ENCODE results near the gene CXCR6. TPM values are rescaled to one million over a fixed set of nuclear protein-coding genes. Genes with fewer than 3 reads are reported as not detected.

CXCR6 gene
- total RNA-seq, 1 experiment from 2014 or later = not detected

- Mint-ChIP-seq H3K27ac (ENCODE audit: unreplicated experiment) (no peak overlapping the region), H3K27me3 (ENCODE audit: unreplicated experiment) (no peaks in the 10 kb centered on the region), H3K36me3 (ENCODE audit: insufficient read depth, unreplicated experiment) (no peaks in the 10 kb centered on the region), H3K4me3 (ENCODE audit: low read depth, unreplicated experiment) (no peak overlapping the region), H3K9me3 (ENCODE audit: low read depth, unreplicated experiment) (no peaks in the 10 kb centered on the region), H3K4me1 (ENCODE audit: low read depth, unreplicated experiment) (no peaks in the 10 kb centered on the region)
- intact Hi-C loops (cut with micrococcal nuclease; ENCODE audit: unreplicated experiment) = no loop called here
- no TSS peak for BruUV-seq (replicated peaks)
- CTCF ChIA-PET = no interaction called here
- no peak for TF ChIP-seq CTCF (IDR thresholded peaks at IDR 0.05; ENCODE audit: unreplicated experiment)
- DNase-seq = no peak
Measured at GRCh38 chr3:45912435-45912834, 30.8 kb upstream of the CXCR6 start.

- intact Hi-C loops (cut with micrococcal nuclease; ENCODE audit: unreplicated experiment) = no loop called here
- CTCF ChIA-PET = no interaction called here
Measured at GRCh38 chr3:45914362-45915058, 28.8 kb upstream of the CXCR6 start.

GRCh38 chr3:45915059-45915439 lies 28.2 kb upstream of the CXCR6 start:
- no peaks in the 10 kb centered on the region for H3K36me3 Mint-ChIP-seq (ENCODE audit: insufficient read depth, unreplicated experiment)
- H3K9me3 Mint-ChIP-seq (ENCODE audit: low read depth, unreplicated experiment) = no peaks in the 10 kb centered on the region
- CTCF ChIA-PET = no interaction called here
- H3K4me1 Mint-ChIP-seq (ENCODE audit: low read depth, unreplicated experiment) = no peaks in the 10 kb centered on the region
- no peak overlapping the region for H3K27ac Mint-ChIP-seq (ENCODE audit: unreplicated experiment)
- intact Hi-C loops (cut with micrococcal nuclease; ENCODE audit: unreplicated experiment) = no loop called here
- no peaks in the 10 kb centered on the region for H3K27me3 Mint-ChIP-seq (ENCODE audit: unreplicated experiment)
- TF ChIP-seq CTCF (IDR thresholded peaks at IDR 0.05; ENCODE audit: unreplicated experiment) = no peak
- no TSS peak for BruUV-seq (replicated peaks)
- DNase-seq = no peak
- no peak overlapping the region for H3K4me3 Mint-ChIP-seq (ENCODE audit: low read depth, unreplicated experiment)

More at GRCh38 chr3:45914362-45915058, 28.8 kb upstream of the CXCR6 start:
- Mint-ChIP-seq H3K4me1 (ENCODE audit: low read depth, unreplicated experiment) (no peaks in the 10 kb centered on the region), H3K4me3 (ENCODE audit: low read depth, unreplicated experiment) (no peak overlapping the region), H3K36me3 (ENCODE audit: insufficient read depth, unreplicated experiment) (no peaks in the 10 kb centered on the region), H3K27me3 (ENCODE audit: unreplicated experiment) (no peaks in the 10 kb centered on the region), H3K9me3 (ENCODE audit: low read depth, unreplicated experiment) (no peaks in the 10 kb centered on the region), H3K27ac (ENCODE audit: unreplicated experiment) (no peak overlapping the region)
- no peak for DNase-seq
- BruUV-seq (replicated peaks) = no TSS peak
- no peak for TF ChIP-seq CTCF (IDR thresholded peaks at IDR 0.05; ENCODE audit: unreplicated experiment)

- no peak overlapping the region for H3K27ac Mint-ChIP-seq (ENCODE audit: unreplicated experiment)
- peak overlapping the region; percentile 36 for H3K4me3 Mint-ChIP-seq (ENCODE audit: low read depth, unreplicated experiment)
- CTCF ChIA-PET = no interaction called here
- BruUV-seq (replicated peaks) = no TSS peak
- no peaks in the 10 kb centered on the region for H3K36me3 Mint-ChIP-seq (ENCODE audit: insufficient read depth, unreplicated experiment)
- DNase-seq = peak; percentile 35
- no peaks in the 10 kb centered on the region for H3K27me3 Mint-ChIP-seq (ENCODE audit: unreplicated experiment)
- H3K4me1 Mint-ChIP-seq (ENCODE audit: low read depth, unreplicated experiment) = no peaks in the 10 kb centered on the region
- no peak for TF ChIP-seq CTCF (IDR thresholded peaks at IDR 0.05; ENCODE audit: unreplicated experiment)
- H3K9me3 Mint-ChIP-seq (ENCODE audit: low read depth, unreplicated experiment) = no peaks in the 10 kb centered on the region
- intact Hi-C loops (cut with micrococcal nuclease; ENCODE audit: unreplicated experiment) = no loop called here
Measured at GRCh38 chr3:45915518-45916231, 27.6 kb upstream of the CXCR6 start.
